GM10266 (cell line): Measurements from ENCODE around the gene PNN.

ENCODE experiments used
- DNase-seq: peaks from one replicate; pipeline ENCODE4 v3.0.0; 2012; ENCODE audit errors: extremely low spot score
- CTCF ChIP-seq: IDR thresholded peaks from 2 replicates; pipeline ENCODE4 v1.5.1; 2012; ENCODE audit warnings: mild to moderate bottlenecking, low read depth; ENCODE audit not compliant: control insufficient read depth, insufficient read depth; ENCODE audit errors: missing control alignments

PNN gene

DNA sequence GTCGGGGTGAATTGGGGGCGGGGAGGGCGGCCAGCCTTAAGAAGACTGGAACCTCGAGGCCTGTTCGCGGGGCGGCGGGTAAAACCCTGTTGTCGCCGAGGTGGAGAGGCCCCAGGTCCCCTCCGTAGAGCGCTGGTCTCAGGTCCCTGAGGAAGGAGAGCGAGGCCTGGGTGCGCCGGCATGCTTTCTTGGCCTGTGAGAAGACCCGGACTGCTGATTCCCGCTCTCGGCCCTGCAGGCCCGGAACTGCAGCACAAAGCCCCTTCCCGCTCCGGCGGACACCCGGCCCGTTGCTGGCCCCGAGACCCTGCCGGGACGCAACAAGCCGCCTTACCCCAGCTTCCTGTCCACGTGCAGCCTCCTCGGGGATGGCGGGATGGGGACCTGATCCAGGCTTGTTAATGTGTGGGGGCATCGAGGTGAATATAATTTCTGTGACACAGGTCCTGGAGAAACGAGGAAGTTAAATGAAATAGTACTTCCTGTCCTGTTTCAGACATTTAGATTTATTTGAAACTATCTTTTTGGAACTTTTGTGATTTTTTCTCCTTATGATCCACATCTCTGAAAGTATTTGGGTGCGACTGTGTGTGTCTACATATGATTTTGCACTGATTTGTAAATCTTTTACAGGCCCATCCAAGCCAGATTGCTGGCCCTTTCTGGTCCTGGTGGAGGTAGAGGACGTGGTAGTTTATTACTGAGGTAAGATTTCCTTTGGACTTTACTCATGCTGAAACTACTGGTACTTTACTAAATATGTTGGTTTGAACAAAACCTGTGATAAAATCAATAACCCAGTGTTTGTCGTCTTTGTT lies 600 bp downstream of the PNN start:
- no peak for DNase-seq
- no peak for TF ChIP-seq CTCF

DNA sequence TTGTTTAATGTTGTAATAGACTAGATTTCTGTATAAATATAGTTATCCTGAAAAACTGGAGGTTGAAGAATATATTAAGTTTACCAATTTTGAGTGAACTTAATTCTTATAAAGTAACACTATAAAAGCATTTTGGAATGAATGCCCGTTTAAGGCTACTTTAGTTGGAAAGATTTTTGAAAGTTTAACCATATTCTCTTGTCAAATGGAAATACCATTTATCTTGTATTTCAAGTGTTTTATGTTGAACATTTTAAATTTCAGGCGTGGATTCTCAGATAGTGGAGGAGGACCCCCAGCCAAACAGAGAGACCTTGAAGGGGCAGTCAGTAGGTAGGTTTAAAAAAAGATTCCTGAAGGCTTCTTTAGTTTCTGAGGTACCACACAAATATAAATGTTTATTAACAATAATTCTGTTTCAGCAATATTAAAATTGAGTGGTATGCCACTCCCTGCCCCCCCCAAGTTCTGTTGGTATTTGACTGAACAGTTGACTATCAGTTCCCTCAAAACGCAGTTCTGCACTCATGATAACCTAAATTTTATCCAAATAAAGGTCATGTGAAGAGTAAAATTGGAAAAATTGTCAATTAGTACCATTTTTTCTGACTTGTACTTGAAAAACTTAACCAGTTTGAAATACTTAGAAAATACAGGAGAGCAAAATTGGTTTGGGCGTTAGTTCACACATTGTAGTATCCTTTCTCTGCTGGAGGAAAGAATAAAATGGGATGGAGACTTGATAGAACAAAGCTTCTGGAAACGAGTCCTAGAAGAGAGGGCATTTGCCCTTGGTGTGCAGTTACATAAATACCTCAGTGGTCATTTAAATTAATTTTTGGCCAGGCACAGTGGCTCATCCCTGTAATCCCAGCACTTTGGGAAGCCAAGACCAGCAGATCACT lies 1.5 kb downstream of the PNN start:
- no peak for TF ChIP-seq CTCF

GRCh38 chr14:39177168-39177545 lies 2.1 kb downstream of the PNN start:
- no peak for TF ChIP-seq CTCF
- no peak for DNase-seq

More for the DNA sequence above, 1.5 kb downstream of the PNN start:
- DNase-seq: no peak

- TF ChIP-seq CTCF: no peak
These were observed 4.0 kb downstream of the PNN start for GRCh38 chr14:39179042-39179441.

GRCh38 chr14:39180553-39180952 lies 5.5 kb downstream of the PNN start:
- no peak for DNase-seq
- no peak for TF ChIP-seq CTCF

More at GRCh38 chr14:39179042-39179441, 4.0 kb downstream of the PNN start:
- DNase-seq: no peak

DNA sequence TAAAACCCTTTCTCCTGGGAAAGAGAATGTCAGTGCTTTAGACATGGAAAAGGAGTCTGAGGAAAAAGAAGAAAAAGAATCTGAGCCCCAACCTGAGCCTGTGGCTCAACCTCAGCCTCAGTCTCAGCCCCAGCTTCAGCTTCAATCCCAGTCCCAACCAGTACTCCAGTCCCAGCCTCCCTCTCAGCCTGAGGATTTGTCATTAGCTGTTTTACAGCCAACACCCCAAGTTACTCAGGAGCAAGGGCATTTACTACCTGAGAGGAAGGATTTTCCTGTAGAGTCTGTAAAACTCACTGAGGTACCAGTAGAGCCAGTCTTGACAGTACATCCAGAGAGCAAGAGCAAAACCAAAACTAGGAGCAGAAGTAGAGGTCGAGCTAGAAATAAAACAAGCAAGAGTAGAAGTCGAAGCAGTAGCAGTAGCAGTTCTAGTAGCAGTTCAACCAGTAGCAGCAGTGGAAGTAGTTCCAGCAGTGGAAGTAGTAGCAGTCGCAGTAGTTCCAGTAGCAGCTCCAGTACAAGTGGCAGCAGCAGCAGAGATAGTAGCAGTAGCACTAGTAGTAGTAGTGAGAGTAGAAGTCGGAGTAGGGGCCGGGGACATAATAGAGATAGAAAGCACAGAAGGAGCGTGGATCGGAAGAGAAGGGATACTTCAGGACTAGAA lies 6.1 kb downstream of the PNN start:
- TF ChIP-seq CTCF: no peak
- no peak for DNase-seq
